ENCODE results near the gene NPTN.
"Not testable (repeated sequence)": the region's sequence is repeated elsewhere in the genome, so short reads cannot be mapped to it uniquely, and the experiment has no call there.

Gene NPTN

GRCh38 chr15:73570355-73571032 lies 62.7 kb downstream of the NPTN start:
- DNase-seq (ENCODE audit: low spot score): no peak

GRCh38 chr15:73569361-73569760 lies 63.8 kb downstream of the NPTN start:
- DNase-seq (ENCODE audit: low spot score): no peak

- DNase-seq (ENCODE audit: low spot score): no peak
Observed at GRCh38 chr15:73568564-73569280, 64.5 kb downstream of the NPTN start.

GRCh38 chr15:73567020-73567419 lies 66.2 kb downstream of the NPTN start:
- no peak for DNase-seq (ENCODE audit: low spot score)

DNA sequence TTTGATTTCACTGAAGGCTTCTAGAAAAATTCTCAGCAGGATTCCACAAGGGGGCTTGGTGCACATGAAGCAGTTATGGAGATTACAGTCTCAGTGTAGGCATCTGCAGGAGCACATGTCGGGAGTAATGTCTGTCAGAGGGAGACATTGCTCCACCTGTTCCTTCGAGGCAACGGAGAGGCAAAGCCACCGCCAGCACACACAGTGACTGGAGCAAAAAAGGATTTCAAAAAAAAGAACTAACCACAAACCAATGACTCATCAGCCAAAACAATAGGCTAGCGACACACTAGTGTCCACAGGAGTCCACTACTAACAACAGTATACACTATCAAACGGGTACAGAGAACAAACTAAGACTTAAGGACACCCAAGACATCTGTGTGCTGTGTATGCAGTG lies 68.9 kb downstream of the NPTN start:
- no peak for DNase-seq (ENCODE audit: low spot score)

DNA sequence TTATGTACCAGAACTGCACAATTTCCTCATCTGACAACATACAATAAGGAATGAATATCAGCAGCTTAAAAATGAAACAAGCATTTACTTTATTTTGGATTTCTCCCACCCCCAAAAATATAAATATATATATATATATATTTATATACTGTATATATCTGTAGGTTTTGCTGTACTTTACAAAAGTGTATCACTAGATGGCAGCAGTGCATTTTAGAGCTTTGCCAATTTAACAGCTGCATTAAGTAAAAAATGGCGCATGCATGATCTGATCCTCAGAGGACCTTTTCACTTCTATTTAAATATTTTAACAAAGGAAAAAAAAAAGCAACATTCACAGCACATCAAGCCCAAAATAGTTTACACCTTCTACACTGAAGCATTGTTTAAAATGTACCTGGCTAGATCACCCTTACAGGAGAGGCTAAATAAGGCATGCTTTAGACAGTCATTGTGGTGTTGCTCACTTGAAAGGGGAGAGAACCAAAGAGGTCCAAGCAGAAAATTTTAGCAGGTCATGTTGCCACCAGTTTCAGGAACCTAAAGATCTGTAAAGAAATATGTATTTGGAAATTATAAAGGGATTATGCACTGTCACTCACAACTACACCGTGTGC lies 72.6 kb downstream of the NPTN start:
- DNase-seq (ENCODE audit: low spot score): no peak

DNA sequence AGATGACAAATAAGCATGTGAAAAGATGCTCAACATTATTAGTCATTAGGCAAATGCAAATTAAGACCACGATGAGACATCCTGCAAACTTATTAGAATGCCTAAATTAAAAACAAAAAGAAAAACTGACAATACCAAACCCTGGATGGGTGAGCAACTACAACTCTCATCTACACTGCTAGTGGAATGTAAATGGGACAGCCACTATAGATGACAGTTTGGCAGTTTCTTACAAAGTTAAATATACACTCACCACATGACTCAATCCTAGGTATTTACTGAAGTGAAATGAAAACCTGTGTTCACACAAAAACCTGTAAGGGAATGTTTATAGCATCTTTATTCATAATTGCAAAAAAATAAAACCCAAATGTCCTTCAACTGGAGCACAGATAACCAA lies 74.7 kb downstream of the NPTN start:
- no peak for DNase-seq (ENCODE audit: low spot score)

DNA sequence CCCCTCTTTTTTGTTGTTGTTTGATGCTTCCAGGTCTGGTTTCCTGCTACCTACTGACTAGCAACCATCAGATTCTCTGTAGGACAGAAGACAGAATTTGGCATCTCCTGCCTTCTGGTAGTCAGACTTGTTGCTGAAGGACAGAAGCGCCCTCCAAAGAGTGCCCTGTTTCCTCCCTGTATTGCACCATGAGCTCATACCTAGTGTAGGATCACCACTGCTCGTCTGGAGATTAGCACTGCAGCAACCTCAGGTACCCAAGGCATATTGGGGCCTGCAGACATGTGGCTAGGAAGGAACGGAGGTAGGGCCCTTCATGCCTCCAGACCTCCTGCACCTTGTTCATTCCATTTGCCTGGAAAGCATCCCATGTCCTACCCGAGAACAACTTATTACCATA lies 78.1 kb downstream of the NPTN start:
- no peak for DNase-seq (ENCODE audit: low spot score)

DNA sequence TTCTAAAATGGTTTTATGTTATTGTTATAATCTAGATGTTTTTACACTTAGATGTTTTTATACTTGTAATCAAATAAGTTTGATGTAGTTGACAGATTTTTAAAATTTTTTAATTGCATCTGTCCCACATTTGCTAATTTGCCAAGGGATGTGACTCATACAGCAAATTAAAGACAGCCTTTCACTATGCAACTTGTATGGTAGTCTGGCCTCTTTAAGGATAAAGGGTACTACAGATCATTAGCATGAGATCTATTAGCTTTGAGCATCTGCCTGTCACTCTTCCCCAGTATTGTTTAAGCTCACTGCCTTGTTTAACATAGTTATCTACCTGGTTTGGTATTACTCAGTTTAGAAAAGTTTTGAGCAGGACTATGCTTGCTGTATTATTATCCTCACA lies 83.0 kb downstream of the NPTN start:
- no peak for DNase-seq (ENCODE audit: low spot score)

DNA sequence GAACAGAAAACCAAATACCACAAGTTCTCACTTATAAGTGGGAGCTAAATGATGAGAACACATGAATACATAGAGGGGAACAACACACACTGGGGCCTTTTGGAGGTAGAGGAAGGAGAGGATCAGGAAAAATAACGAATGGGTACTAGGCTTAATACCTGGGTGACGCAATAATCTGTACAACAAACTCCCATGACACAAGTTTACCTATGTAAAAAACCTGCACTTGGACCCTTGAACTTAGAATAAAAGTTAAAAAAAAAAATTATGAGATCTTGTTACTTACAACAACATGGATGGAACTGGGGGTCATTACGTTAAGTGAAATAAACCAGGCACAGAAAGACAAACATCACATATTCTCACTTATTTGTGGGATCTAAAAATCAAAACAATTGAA lies 84.3 kb downstream of the NPTN start:
- DNase-seq (ENCODE audit: low spot score): not testable (repeated sequence)

DNA sequence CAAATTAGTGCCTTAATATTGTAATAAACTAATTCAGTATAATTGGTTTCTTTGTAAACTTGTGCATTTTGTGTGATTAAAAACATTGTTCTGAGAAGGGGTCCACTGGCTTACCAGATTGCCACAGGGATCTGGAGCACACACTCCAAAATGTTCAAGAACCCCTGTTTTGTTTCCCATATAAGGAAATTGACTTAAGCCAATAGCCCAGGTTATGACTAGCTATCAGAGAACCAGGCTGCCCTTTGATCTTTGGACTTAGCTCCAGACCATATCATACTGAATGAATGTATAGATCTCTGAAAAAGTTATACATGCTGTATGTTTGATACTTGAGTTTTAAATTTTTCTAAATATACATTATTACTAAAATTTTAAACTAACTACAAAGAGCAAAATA lies 91.7 kb downstream of the NPTN start:
- DNase-seq (ENCODE audit: low spot score): no peak

GRCh38 chr15:73540161-73540560 lies 93.0 kb downstream of the NPTN start:
- DNase-seq (ENCODE audit: low spot score): no peak

- no peak for DNase-seq (ENCODE audit: low spot score)
Observed at GRCh38 chr15:73539212-73540128, 93.7 kb downstream of the NPTN start.

- DNase-seq (ENCODE audit: low spot score): no peak
Observed at GRCh38 chr15:73538563-73539211, 94.5 kb downstream of the NPTN start.

DNA sequence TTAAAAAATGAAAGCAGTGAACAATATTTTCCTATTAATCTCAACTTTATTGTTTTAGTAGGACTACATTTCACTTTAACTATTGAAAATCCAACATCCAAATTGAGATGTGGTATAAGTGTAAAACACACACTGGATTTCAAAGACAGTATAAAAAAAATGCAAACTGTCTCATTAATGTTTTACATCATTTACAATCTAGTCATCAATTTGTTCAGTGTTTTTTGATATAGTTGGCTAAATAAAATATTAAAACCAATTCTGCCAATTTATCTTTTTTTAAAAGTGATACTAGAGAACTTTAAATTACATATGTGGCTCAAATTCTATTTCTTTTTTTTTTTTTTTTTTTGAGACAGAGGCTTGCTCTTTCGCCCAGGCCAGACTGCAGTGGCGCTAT lies 95.1 kb downstream of the NPTN start:
- DNase-seq (ENCODE audit: low spot score): no peak

GRCh38 chr15:73530649-73531048 lies 102.5 kb downstream of the NPTN start:
- no peak for DNase-seq (ENCODE audit: low spot score)

- DNase-seq (ENCODE audit: low spot score): no peak
Observed at GRCh38 chr15:73527598-73527997, 105.6 kb downstream of the NPTN start.

DNA sequence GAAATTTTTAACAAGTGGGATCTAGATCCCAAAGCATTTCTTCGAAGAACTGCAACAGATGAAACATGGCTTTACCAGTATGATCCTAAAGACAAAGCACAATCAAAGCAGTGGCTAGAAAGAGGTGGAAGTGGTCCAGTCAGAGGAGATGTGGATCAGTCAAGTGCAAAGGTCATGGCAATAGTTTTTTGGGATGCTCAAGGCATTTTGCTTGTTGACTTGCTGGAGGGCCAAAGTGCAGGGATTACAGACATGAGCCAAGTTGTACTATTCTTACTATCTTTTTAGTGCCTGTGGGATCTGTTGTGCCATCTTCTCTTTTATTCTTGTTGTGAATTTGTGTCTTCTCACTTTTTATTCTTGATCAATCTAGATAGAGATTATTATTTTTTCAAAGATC lies 108.3 kb downstream of the NPTN start:
- DNase-seq (ENCODE audit: low spot score): no peak

DNA sequence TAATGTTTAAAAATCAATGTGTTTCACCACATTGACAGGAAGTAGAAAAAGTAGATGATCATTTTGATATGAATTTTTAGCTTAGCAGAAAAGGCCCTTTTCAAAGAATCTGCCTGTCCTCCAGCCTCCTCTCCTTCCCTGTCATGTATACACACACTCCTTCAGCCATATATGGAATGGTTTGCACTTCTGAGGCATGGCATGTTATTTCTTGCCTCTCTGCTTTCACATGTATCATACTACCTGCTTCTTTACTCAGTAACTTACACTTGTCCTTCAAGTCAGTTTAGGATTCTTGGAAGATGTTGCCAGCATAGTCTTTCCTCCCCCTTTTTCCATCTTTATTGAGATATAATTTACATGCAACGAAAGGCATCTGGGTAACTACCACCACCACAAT lies 111.2 kb downstream of the NPTN start:
- DNase-seq (ENCODE audit: low spot score): no peak

DNA sequence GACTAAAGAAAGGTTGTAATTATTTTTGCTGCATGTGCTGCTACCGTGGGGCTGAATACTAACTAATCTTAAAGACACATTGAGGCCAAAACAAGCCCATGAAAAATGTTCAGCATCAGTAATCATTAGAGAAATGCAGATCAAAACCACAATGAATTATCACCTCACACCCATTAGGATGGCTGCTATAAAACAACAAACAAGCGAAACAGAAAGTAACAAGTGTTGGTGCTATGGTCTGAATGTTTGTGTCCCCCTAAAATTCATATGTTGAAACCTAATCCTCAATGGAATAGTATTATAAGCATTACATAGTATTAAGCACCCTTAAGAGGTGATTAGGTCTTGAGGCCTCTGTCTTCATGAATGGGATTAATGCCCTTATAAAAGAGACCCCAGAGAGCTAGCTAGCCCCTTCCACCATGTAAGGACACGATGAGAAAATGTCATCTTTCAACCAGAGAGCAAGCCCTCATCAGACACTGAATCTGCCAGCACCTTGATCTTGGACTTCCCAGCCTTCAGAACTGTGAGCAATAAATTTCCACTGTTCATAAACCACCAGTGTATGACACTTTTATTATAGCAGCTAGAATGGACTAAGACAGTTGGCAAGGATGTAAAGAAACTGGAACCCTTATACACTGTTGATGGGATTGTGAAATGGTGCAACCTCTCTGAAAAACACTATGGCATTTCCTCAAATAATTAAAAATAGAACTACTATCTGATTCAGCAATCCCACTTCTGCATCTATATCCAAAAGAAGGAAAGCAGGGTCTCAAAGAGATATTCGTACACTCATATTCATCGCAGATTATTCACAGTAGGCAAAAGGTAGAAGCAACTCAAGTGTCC lies 114.1 kb downstream of the NPTN start:
- DNase-seq (ENCODE audit: low spot score): no peak
